Loucy (cell line): ENCODE measurements around the gene ZNF831.

ENCODE experiments used
- CTCF ChIP-seq: fragments of 200-600 bp; sonication (generic); conservative IDR thresholded peaks from 2 replicates; pipeline ENCODE4 v1.5.1; 2014; ENCODE audit warnings: mild to moderate bottlenecking, antibody characterized with exemption, low read length
- EZH2phosphoT487 ChIP-seq: fragments of 200-600 bp; IDR thresholded peaks from 2 replicates; pipeline ENCODE4 v1.6.1; 2018; ENCODE audit warnings: antibody characterized with exemption, mild to moderate bottlenecking, moderate library complexity, borderline replicate concordance

GRCh38 chr20:59136027-59136426 lies 27.6 kb upstream of the ZNF831 start:
- TF ChIP-seq CTCF: no peak
- no peak for TF ChIP-seq EZH2phosphoT487
